ENCODE results near the gene CD3G. TPM values are rescaled to one million over a fixed set of nuclear protein-coding genes. Genes with fewer than 3 reads are reported as not detected.

CD3G gene
- total and polyA plus RNA-seq, 9 of the 15 experiments (the other 6 are each of a cell fraction or from before 2014, with no cell fraction given) = 0.30 to 1.7 (median 0.47) TPM

- no peaks in the 10 kb centered on the region for H4K20me1 ChIP-seq (replicated peaks; ENCODE audit: control insufficient read depth, insufficient read depth, low read length)
- ChIA-PET CTCF (ENCODE audit: low intra/inter-chr PET ratio) (interaction anchor here (1.7 to 2.2 kb wide), 2 partner anchors 58 to 193 kb away, joined by 4 to 17 read pairs; no protein-coding TSS in a partner anchor), POLR2A (no interaction called here)
- no peak overlapping the region for H3K4me3 ChIP-seq
- no peaks in the 10 kb centered on the region for H3K9me1 ChIP-seq (ENCODE audit: control insufficient read depth, insufficient read depth, low read length)
- intact Hi-C loops (cut with micrococcal nuclease) (loop anchor here (1.0 to 5.0 kb wide), 3 partner anchors 58 to 272 kb away; partner anchors contain the start of gene IFT46), in situ Hi-C loops (cut with MboI) (loop anchor here (5.0 kb wide), 1 partner anchor 98 kb away; no protein-coding TSS in a partner anchor)
- H3K36me3 ChIP-seq (ENCODE audit: control insufficient read depth, insufficient read depth, low read length) = no peaks in the 10 kb centered on the region
- no peaks in the 10 kb centered on the region for H3K79me2 ChIP-seq (ENCODE audit: control insufficient read depth, insufficient read depth, low read length)
- H3K9me3 ChIP-seq (replicated peaks; ENCODE audit: control insufficient read depth, insufficient read depth, low read depth, low read length) = no peaks in the 10 kb centered on the region
- H3K27me3 ChIP-seq (ENCODE audit: control insufficient read depth in 2 of 2, insufficient read depth in 2 of 2, low read length in 2 of 2) = peaks cover 2 to 10% of the 10 kb centered on the region in 2 experiments; a peak in 2 of 5 replicates
- no peak overlapping the region for H3K9ac ChIP-seq (ENCODE audit: insufficient read depth in 1 of 2, low read depth in 2 of 2, low read length in 2 of 2)
- no peak overlapping the region for H3K4me2 ChIP-seq (ENCODE audit: insufficient read depth, low read length)
- no peak overlapping the region for H2AFZ ChIP-seq (ENCODE audit: low read depth, low read length)
- BruUV-seq (replicated peaks) = no TSS peak
- no peaks in the 10 kb centered on the region; a peak in 1 of 5 replicates for H3K4me1 ChIP-seq (replicated peaks in 1 of 2; ENCODE audit: control insufficient read depth in 2 of 2, insufficient read depth in 2 of 2, low read length in 2 of 2)
- 47% methylated on average over 5 of the region's 5 CpGs for WGBS (ENCODE audit: insufficient coverage, low coverage, missing lambda C conversion rate)
- DNase-seq (ENCODE audit: extremely low read depth in 1 of 4, low spot score in 3 of 4) = no peak
- H3K27ac ChIP-seq (ENCODE audit: extremely low read depth, low read depth, low read length) = no peak overlapping the region
- no peak for FAIRE-seq
- ATAC-seq = no peak
- TF ChIP-seq CHD7 (IDR thresholded peaks at IDR 0.05; ENCODE audit: low read depth, low read length) (no peak), ETV1 (tag; conservative IDR thresholded peaks at IDR 0.05; ENCODE audit: low read depth) (no peak), ZKSCAN8 (CRISPR knock-in tag; IDR thresholded peaks at IDR 0.05) (no peak), NBN (IDR thresholded peaks at IDR 0.05; ENCODE audit: low read depth) (no peak), FUS (optimal IDR thresholded peaks at IDR 0.05; ENCODE audit: low read depth, low read length) (no peak), ARID1B (IDR thresholded peaks at IDR 0.05) (no peak), CHD1 (IDR thresholded peaks at IDR 0.05; ENCODE audit: low read length) (no peak), POLR2H (tag; IDR thresholded peaks at IDR 0.05; ENCODE audit: low read depth) (no peak), CREM (IDR thresholded peaks at IDR 0.05; ENCODE audit: low read depth) (no peak), FOXA3 (CRISPR knock-in tag; conservative IDR thresholded peaks at IDR 0.05 in 1 of 2, IDR thresholded peaks at IDR 0.05 in 1 of 2) (no peak)
Measured at GRCh38 chr11:118295199-118295598, 48.9 kb upstream of the CD3G start.
